Activated CD8-positive, alpha-beta memory T cell treated with anti-CD3 and anti-CD28 coated beads for 36 hours (primary cell): ENCODE measurements around the gene ARID5B. TPM values are rescaled to one million over a fixed set of nuclear protein-coding genes. Genes with fewer than 3 reads are reported as not detected.

Experiments used
- CTCF ChIA-PET: fragments of 350-600 bp; sonication (Branson Sonifier 250); formaldehyde crosslinking; loops from one replicate; lab custom pipeline; 2021; ENCODE audit warnings: antibody characterized with exemption; lab: Charles Lee
- POLR2A ChIA-PET: fragments of 350-600 bp; sonication (Branson Sonifier 250); formaldehyde crosslinking; loops from one replicate; lab custom pipeline; 2021; ENCODE audit warnings: antibody characterized with exemption; lab: Charles Lee
- total RNA-seq, 2 experiments: library from RNA; stranded (reverse); gene quantifications; one replicate each; pipeline ENCODE4 v1.2.3, GENCODE V29; 2021

Gene ARID5B
- total RNA-seq, 2 experiments from 2014 or later = 33.1 to 33.4 TPM

GRCh38 chr10:62039954-62040353, 138.5 kb downstream of the ARID5B start:
- ChIA-PET POLR2A (interaction anchor here (2.0 kb wide), 1 partner anchor 10 kb away, joined by 6 read pairs; no protein-coding TSS in a partner anchor), CTCF (interaction anchor here (1.5 to 2.3 kb wide), 3 partner anchors 10 to 205 kb away, joined by 5 to 13 read pairs (median 6); no protein-coding TSS in a partner anchor)

GRCh38 chr10:62040881-62041280, 139.4 kb downstream of the ARID5B start:
- ChIA-PET CTCF (interaction anchor here (0.6 to 1.8 kb wide), 3 partner anchors 48 to 1118 kb away, joined by 3 to 5 read pairs (median 3); no protein-coding TSS in a partner anchor), POLR2A (no interaction called here)

DNA sequence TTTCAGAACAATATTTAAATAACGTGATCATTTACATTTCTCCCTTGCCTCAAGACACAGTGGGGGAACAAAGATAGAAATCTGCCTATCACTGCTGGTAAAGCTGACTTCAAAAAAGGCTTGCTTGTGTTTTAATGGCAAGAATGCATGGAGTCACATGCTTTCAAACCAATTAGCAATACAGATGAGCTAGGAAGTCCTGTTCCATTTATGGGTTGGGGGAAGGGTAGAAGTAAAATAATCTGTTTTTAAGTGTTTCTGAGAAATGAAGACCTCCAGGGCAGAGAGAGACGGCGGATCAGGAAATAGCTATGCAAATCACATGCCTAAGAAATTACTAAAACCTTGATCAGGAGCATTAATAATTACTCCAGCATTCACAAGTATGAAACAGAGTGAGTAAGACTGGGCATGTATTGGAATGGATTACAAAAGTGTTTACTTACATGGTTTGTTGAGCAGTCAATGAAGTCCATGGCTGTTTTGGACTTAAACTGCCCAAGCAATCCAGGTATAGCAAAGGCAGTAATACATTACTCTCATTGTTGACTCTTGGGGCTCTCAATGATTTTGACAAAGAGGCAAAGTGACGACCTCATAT, 142.0 kb downstream of the ARID5B start:
- POLR2A ChIA-PET = interaction anchor here (0.6 to 1.0 kb wide), 2 partner anchors 21 to 23 kb away, joined by 3 to 4 read pairs; no protein-coding TSS in a partner anchor
- CTCF ChIA-PET = interaction anchor here (0.6 to 1.3 kb wide), 4 partner anchors 20 to 206 kb away, joined by 3 to 6 read pairs (median 4); no protein-coding TSS in a partner anchor

GRCh38 chr10:62044566-62044965, 143.1 kb downstream of the ARID5B start:
- ChIA-PET POLR2A (no interaction called here), CTCF (interaction anchor here (0.7 to 1.2 kb wide), 4 partner anchors 16 to 273 kb away, joined by 3 to 6 read pairs (median 4); no protein-coding TSS in a partner anchor)

DNA sequence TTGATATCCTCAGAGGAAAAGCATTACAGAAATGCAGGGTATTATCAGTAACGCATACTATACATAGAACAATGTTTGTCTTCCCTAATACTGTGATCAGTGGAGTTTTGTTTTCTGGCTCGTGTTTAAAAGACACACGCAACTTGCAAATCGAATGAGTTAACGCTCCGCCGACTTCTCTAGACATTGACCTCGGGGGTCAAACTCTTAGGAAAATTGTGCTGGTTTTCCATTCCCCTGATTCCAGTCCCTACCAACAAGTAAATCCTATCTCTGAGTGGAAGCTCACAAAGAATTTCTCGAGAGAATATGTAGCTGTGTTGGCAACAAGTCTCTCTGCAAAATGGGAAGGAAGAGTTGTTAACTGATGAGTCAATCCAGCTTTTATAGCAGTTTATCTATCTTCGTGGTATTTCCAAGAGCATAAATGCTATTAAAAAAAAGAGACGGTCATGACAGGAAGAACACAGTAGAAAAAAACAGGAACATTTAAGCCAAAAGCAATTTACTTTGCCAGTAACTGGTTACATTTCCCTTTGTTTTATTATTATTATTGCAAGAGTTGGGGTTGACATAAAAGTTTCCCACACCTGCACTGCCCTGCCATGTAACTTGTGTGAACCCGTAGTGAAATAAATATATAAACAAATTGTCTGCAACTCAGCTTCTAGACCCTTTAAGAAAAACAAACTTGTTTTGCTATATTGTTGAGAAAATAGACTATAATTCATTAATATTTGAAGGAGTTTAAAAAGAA, 144.4 kb downstream of the ARID5B start:
- CTCF ChIA-PET = interaction anchor here (0.7 to 2.1 kb wide), 6 partner anchors 10 to 199 kb away, joined by 3 to 5 read pairs (median 4); no protein-coding TSS in a partner anchor

GRCh38 chr10:62046522-62047227, 145.2 kb downstream of the ARID5B start:
- CTCF ChIA-PET = interaction anchor here (0.6 to 4.1 kb wide), 10 partner anchors 8 to 198 kb away, joined by 3 to 15 read pairs (median 4); no protein-coding TSS in a partner anchor
- POLR2A ChIA-PET = interaction anchor here (0.6 to 5.9 kb wide), 12 partner anchors 8 to 180 kb away, joined by 3 to 102 read pairs (median 4); partner anchors contain the start of gene ARID5B

More for the DNA sequence above, 144.4 kb downstream of the ARID5B start:
- POLR2A ChIA-PET = interaction anchor here (0.6 to 5.9 kb wide), 9 partner anchors 9 to 149 kb away, joined by 3 to 102 read pairs (median 4); partner anchors contain the start of gene ARID5B

GRCh38 chr10:62047228-62047892, 145.9 kb downstream of the ARID5B start:
- POLR2A ChIA-PET = interaction anchor here (0.7 to 5.9 kb wide), 7 partner anchors 27 to 181 kb away, joined by 3 to 102 read pairs (median 4); partner anchors contain the start of gene ARID5B

GRCh38 chr10:62047960-62048383, 146.5 kb downstream of the ARID5B start:
- ChIA-PET POLR2A (interaction anchor here (0.9 to 5.9 kb wide), 10 partner anchors 25 to 146 kb away, joined by 3 to 102 read pairs (median 6); partner anchors contain the start of gene ARID5B), CTCF (interaction anchor here (1.3 to 4.1 kb wide), 6 partner anchors 9 to 197 kb away, joined by 3 to 15 read pairs (median 5); no protein-coding TSS in a partner anchor)

More at GRCh38 chr10:62047228-62047892, 145.9 kb downstream of the ARID5B start:
- CTCF ChIA-PET = interaction anchor here (0.6 to 4.1 kb wide), 7 partner anchors 8 to 150 kb away, joined by 3 to 15 read pairs (median 4); no protein-coding TSS in a partner anchor

DNA sequence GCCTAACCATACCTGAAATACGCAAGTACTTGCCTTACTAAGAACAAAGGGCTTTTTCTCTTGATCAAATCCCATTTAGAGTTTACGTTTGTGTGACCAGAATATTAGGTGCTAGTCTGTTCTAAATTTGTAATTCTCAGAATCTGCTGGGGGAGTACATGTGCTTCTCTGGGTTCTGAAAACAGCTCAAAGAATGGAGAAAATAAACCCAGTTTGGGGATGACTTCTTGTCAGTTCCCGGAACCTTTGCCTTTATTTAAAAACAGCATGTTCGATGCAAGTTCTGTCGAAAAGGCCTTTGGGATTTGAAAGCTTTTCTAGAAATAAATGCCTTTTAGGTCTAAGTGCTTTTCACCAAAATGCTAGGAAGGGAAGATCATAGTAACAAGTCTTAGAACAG, 147.0 kb downstream of the ARID5B start:
- POLR2A ChIA-PET = interaction anchor here (1.1 to 5.9 kb wide), 11 partner anchors 11 to 147 kb away, joined by 3 to 102 read pairs (median 6); partner anchors contain the start of gene ARID5B
- CTCF ChIA-PET = interaction anchor here (0.9 to 4.1 kb wide), 9 partner anchors 9 to 197 kb away, joined by 3 to 15 read pairs (median 5); no protein-coding TSS in a partner anchor

- ChIA-PET CTCF (interaction anchor here (0.9 to 4.1 kb wide), 11 partner anchors 10 to 196 kb away, joined by 3 to 15 read pairs (median 5); no protein-coding TSS in a partner anchor), POLR2A (interaction anchor here (1.0 to 5.9 kb wide), 17 partner anchors 10 to 1220 kb away, joined by 3 to 102 read pairs (median 6); partner anchors contain the start of gene ARID5B)
Measured at GRCh38 chr10:62048919-62049623, 147.6 kb downstream of the ARID5B start.

GRCh38 chr10:62049624-62050345, 148.3 kb downstream of the ARID5B start:
- CTCF ChIA-PET = interaction anchor here (1.1 to 4.1 kb wide), 10 partner anchors 10 to 195 kb away, joined by 3 to 15 read pairs (median 5); no protein-coding TSS in a partner anchor
- POLR2A ChIA-PET = interaction anchor here (0.6 to 5.9 kb wide), 15 partner anchors 10 to 1219 kb away, joined by 3 to 102 read pairs (median 6); partner anchors contain the start of gene ARID5B

- CTCF ChIA-PET = interaction anchor here (1.0 to 4.1 kb wide), 10 partner anchors 11 to 193 kb away, joined by 3 to 15 read pairs (median 4); no protein-coding TSS in a partner anchor
- POLR2A ChIA-PET = interaction anchor here (0.6 to 5.9 kb wide), 15 partner anchors 8 to 1218 kb away, joined by 3 to 102 read pairs (median 6); partner anchors contain the start of gene ARID5B
Measured at GRCh38 chr10:62050346-62050892, 148.9 kb downstream of the ARID5B start.

- ChIA-PET CTCF (interaction anchor here (1.0 to 4.1 kb wide), 7 partner anchors 11 to 113 kb away, joined by 3 to 15 read pairs (median 4); no protein-coding TSS in a partner anchor), POLR2A (interaction anchor here (0.6 to 5.9 kb wide), 14 partner anchors 9 to 149 kb away, joined by 3 to 102 read pairs (median 6); partner anchors contain the start of gene ARID5B)
Measured at GRCh38 chr10:62050893-62051433, 149.5 kb downstream of the ARID5B start.

GRCh38 chr10:62052276-62052675, 150.8 kb downstream of the ARID5B start:
- ChIA-PET POLR2A (interaction anchor here (0.9 kb wide), 2 partner anchors 10 to 153 kb away, joined by 3 read pairs; no protein-coding TSS in a partner anchor), CTCF (no interaction called here)
